NCI-H446 (cell line): ENCODE data around the gene SMAD3.
"Not testable (repeated sequence)": the region's sequence is repeated elsewhere in the genome, so short reads cannot be mapped to it uniquely, and the experiment has no call there.

Experiments
- DNase-seq, 2 experiments: peaks; one replicate each; lab custom pipeline; 2025; lab: John Stamatoyannopoulos, UW

The SMAD3 gene

DNA sequence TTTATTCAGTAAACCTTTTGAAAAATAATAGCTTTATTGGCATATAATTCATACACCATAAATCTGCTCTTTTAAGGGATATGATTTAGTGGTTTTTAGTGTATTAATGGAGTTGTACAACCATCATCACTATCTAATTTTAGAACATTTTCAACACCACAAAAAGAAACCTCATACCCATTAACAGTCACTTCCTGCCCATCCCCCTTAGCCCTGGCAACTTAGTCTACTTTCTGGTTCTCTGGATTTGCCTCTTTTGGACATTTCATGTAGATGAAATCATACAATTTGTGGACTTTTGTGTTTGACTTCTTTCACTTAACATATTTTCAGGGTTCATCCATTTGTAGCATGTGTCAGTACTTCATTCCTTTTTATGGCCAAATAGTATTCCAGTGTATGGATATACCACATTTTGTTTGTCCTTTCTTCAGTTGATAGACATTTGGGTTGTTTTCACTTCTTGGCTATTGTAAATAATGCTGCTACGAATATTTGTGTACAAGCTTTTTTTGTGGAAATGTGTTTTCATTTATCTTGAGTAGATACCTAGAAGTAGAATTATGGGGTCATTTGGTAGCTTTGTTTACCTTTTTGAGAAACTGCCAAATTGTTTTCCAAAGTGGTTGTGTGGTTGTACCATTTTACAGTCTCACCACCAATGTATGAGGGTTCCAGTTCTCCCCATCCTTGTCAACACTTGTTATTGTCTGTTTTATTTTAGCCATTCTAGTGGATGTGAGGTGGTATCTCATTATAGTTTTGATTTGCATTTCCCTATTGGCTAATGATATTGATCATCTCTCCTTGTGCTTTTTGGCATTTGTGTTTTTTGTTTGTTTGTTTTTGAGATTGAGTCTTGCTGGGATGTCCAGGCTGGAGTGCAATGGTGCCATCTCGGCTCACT lies 45.8 kb downstream of the SMAD3 start:
- no peak for DNase-seq

- DNase-seq, result no peak
These were observed 48.6 kb downstream of the SMAD3 start for GRCh38 chr15:67114046-67114445.

DNA sequence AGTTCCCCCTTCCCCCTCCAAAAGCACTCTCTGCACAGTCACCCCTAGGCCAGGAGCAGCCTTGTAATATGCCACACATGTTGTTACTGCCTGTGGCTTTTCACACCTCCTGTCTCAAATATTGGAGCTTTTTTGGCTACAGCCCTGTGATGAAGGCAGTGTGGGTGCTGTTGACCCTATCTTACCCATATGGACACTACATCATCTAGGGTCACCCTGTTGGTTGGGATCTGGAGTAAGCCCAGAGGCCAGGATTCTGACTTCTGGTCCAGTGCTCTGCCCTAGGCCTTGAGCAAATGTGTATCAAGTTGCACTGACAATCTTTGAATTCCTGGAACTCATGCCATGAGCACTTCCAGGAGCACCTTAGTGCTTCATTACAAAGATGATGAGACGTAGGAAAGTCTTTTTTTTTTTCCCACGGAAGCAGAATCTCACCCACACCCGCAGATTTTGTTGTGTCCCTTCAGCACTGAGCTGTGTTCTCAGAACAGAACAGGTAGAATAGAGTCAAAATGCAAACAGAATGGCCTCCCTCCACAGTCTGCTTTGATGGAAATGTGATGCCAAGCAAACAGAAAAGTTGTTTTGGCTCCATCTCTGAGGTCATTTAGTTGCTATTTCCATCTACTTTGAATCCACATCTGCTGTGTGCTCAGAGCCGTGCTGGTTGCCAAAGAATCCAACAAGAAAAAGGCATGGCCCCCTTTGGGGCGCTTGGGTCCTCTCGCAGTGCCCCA lies 49.6 kb downstream of the SMAD3 start:
- DNase-seq, result peak in 1 of 2 experiments; percentile 49

- no peak for DNase-seq
These were observed 50.2 kb downstream of the SMAD3 start for GRCh38 chr15:67115586-67115969.

DNA sequence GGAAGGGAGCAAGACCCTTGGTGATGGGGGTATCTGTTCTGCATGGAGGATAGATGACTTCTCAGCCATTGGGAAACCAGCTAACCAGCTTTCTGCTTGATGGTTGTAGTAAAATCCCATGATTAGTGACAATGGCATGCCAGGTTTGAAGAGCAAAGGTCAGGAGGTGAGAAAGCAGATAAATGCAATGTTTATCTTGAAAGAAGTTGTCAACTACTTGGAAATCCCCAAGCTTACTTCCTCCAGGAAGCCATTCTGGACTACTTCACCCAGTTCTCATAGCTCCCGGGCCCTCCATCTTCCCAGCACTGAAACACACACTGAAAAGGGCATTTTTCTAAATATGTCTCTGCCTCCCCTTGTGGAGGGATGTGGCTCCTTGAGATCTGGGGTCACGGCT lies 51.3 kb downstream of the SMAD3 start:
- DNase-seq, result no peak

- DNase-seq, result no peak
These were observed 52.0 kb downstream of the SMAD3 start for GRCh38 chr15:67117370-67117769.

DNA sequence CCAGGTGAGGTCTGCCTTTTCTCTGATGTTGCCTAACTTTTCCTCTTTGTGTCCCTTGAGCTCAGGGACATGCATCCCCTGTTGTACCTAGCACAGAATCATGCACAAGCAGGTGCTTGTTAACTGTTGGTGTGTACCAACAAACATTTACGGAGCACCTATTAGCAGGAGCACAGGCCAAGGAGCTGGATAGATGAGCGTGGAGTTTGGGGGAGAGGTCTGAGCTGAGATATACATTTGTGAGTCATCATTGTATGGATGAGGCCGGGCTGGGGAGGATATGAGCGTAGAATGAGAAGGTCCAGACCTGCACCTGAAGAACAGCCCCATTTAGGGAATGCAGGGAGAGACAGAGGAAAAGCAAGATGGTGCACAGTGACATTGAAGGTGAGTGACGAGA lies 53.4 kb downstream of the SMAD3 start:
- no peak for DNase-seq

GRCh38 chr15:67119238-67119846 lies 53.9 kb downstream of the SMAD3 start:
- DNase-seq, result no peak

DNA sequence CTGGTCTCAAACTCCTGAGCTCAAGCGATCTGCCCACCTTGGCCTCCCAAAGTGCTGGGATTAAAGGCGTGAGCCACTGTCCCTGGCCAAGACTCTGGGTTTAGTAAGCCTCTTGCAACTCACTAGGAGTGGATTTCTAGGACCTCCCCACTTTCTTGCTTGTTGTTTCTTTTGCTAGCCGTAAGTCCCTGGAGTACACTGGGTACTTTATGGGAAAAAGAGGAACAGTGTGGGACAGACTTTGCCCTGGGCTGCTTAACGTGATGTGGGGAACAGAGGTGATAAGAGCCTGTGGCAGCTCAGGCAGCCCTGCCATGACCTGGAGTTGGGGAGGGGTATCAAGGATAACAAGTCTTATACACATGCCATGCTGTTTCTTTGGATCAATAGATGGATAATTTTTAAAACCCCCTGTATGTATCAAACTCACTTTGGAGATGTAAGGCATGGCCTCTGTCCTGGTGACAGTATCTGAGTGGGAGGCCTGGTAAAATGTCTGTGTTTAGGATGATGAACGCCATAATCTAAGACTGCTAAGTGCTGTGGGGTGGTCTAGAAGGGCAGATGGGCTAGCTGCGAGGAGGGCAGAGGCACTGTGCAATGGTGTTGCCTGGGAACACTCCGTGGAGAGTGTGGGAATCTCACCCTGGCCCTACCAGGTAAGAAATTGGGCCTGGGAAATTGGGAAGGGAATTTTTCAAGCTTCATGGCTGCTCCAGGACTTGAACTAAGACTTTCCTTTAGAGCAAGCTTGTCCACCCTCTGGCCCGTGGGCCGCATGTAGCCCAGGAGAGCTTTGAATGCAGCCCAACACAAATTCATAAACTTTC lies 54.8 kb downstream of the SMAD3 start:
- no peak for DNase-seq

DNA sequence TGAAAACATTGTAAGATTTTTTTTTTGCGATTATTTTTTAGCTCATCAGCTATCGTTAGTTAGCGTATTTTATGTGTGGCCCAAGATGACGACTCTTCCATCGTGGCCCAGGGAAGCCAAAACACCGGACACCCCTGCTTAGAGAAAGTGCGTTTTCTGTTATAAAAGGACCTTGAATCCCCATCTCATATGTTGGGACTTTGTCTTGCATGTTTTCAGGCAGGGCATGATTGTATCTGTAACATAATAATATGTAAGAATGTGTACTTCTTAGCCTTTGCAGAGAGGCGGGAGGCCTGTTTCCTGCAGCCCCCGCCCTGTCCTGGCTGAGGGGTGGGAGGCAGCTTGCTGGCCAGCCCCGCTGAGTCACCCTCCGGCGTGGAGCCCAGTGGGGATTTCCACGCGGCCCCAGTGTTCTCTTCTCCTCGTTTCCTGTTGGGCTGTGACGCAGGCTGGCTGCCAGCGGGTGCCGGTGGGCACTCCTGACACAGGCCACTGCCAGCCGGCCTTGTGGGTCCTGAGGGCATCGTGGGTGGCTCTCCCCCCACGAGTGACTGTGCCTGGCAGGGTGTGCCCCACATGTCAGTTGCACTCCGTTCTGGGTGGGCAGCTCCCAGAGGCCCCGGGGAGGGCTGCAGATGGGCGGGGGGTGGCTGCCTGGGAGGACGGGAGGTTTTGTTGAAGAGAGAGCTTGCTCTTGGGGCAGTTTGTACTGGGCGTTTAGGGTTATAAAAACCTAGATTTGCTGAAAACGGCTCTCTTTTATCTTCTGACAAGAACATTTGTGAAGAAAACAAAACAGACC lies 55.6 kb downstream of the SMAD3 start:
- DNase-seq, result no peak

- DNase-seq, result no peak
These were observed 56.5 kb downstream of the SMAD3 start for GRCh38 chr15:67121644-67122605.

GRCh38 chr15:67122816-67123215 lies 57.4 kb downstream of the SMAD3 start:
- not testable (repeated sequence) for DNase-seq

GRCh38 chr15:67123291-67123690 lies 57.9 kb downstream of the SMAD3 start:
- not testable (repeated sequence) for DNase-seq

- no peak for DNase-seq
These were observed 58.7 kb downstream of the SMAD3 start for GRCh38 chr15:67124111-67124510.

GRCh38 chr15:67124911-67125588 lies 59.6 kb downstream of the SMAD3 start:
- no peak for DNase-seq

- peak in 1 of 2 experiments; percentile 54 for DNase-seq
These were observed 60.4 kb downstream of the SMAD3 start for GRCh38 chr15:67125589-67126502.

DNA sequence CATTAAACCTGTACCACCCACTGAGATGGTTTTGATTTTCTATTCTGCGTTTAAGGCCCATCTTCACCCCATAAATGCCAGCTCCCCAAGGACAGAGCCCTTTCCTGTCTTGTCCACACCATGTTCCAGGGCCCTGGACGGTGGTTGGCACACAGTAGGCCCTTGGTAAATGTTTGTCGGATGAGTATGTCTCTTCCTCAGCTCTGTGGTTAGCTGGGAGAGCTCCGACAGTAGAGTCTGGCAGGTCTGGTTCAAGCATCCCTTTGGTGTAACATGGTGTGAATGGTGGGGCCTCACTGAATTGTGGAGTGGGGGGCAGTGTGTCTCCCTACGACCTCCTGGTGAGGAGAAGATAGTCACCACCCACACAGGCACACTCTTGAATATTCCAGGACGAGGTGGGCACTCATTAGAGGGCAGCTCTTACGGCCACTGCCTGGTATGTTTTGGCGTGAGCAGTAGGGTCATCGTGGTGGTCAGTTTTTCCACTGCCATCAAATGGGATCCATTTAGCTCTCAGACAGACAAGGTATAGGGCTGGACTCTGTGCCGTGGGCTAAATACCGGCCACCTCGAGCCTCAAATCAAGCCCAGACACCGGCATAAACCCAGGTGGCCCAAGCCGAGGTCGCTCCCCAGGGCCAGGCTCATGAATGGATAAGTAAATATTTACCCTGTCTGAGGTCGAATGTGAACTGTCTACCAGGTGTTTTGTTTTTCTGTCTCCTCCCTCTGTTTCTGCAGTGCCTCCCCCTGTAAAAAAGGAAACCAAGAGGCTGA lies 61.3 kb downstream of the SMAD3 start:
- no peak for DNase-seq
